ENCODE results near the gene ANKS6.

GRCh38 chr9:98698856-98699255 is 97.5 kb downstream of the ANKS6 start:
- TF ChIP-seq CTCF (IDR thresholded peaks at IDR 0.05) (no peak), EZH2phosphoT487 (IDR thresholded peaks at IDR 0.05) (no peak)
